T-helper 1 cell treated with Interleukin-12 subunit alpha and Interleukin-12 subunit beta and Interleukin-4 antibody, amounts not matched to agents 30 μg/mL and 1 μg/mL, for 36 hours (primary cell): ENCODE measurements around the gene URB1.
"Not testable (repeated sequence)": the region's sequence is repeated elsewhere in the genome, so short reads cannot be mapped to it uniquely, and the experiment has no call there.

Source experiments
- H3K27ac Mint-ChIP-seq: one replicate; pipeline ENCODE4 v1.8.0; 2021; ENCODE audit warnings: mild to moderate bottlenecking, mixed read lengths
- H3K27me3 Mint-ChIP-seq: one replicate; pipeline ENCODE4 v1.8.0; 2021; ENCODE audit warnings: low read depth, mixed read lengths
- H3K36me3 Mint-ChIP-seq: one replicate; pipeline ENCODE4 v1.8.0; 2021; ENCODE audit warnings: low read depth, mixed read lengths
- H3K4me1 Mint-ChIP-seq: one replicate; pipeline ENCODE4 v1.8.0; 2021; ENCODE audit warnings: low read depth, mixed read lengths
- H3K4me3 Mint-ChIP-seq: one replicate; pipeline ENCODE4 v1.8.0; 2021; ENCODE audit warnings: mild to moderate bottlenecking, moderate library complexity, mixed read lengths
- H3K9me3 Mint-ChIP-seq: one replicate; pipeline ENCODE4 v1.8.0; 2021; ENCODE audit warnings: mixed read lengths

Gene URB1

DNA sequence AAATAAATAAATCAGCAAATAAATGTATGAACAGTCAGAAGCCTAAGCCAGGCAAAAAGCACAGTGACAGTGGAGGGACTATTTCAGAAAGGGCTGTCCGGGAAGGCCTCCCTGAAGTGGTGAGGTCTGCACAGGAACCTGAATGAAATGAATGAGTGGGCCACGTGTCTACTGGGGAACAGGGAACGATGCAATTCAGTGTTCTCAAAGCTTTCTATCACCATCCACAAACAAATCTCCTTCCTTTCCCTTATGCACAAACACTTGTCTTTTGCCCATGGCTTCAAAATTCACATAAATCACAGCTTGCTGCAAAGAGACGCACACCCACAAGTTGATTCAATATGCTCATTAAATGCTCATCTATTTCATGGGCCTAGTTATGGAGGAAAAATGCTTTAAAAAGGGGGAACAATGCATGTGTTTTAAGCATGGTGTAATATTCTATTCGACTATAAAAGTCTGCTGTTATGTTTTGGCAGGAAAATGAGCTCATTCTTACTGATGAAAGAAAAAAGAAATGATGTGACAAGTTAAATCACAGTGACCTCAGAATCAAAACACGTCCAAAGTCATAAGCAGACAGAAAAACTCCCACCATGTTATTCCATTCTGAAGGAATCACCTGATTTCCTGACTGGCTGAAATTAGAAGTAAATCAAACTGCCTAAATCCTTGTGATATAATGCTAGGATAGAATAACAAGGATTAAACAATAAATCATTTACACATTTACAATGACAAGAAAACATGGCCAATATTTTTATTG lies 21.6 kb downstream of the URB1 start:
- no peaks in the 10 kb centered on the region for H3K27me3 Mint-ChIP-seq
- no peak overlapping the region for H3K4me3 Mint-ChIP-seq
- H3K36me3 Mint-ChIP-seq: peaks cover 32% of the 10 kb centered on the region
- H3K4me1 Mint-ChIP-seq: peaks cover 8% of the 10 kb centered on the region
- no peaks in the 10 kb centered on the region for H3K9me3 Mint-ChIP-seq
- H3K27ac Mint-ChIP-seq: no peak overlapping the region

DNA sequence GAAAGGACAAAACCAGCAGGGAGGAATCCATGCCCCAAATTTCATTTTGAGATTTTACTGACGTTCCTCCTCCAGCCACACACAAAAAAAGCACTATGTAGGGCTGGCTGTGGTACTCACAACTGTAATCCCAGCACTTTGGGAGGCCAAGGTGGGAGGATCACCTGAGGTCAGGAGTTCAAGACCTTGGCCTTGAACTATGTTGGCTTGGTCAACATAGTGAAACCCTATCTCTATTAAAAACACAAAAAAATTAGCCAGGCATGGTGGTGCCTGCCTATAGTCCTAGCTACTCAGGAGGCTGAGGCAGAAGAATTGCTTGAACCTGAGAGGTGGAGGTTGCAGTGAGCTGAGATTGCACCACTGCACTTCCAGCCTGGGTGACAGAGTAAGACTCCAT lies 23.9 kb downstream of the URB1 start:
- H3K4me1 Mint-ChIP-seq: peaks cover 11% of the 10 kb centered on the region
- H3K27me3 Mint-ChIP-seq, H3K27ac Mint-ChIP-seq, H3K4me3 Mint-ChIP-seq, H3K9me3 Mint-ChIP-seq: not testable (repeated sequence)
- peaks cover 35% of the 10 kb centered on the region for H3K36me3 Mint-ChIP-seq

DNA sequence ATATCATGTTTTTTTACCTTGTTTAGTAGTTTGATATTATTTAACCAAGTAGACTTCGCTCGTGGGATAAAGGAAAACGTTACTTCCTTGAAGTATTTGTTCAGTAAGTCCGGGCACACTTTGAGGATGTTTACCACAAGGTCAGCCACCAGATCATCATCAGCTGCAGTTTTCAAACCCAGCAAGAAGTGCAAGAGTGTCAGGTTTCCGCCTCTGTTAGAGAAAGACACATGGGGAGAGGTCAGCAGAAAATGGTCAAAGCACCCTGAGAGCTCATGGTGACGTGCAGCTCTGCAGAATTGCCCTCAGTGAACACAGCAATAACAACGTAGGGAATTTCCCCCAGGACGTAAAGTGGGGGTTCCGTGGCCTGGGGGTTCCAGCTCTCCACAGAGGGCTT lies 24.4 kb downstream of the URB1 start:
- Mint-ChIP-seq H3K36me3 (peaks cover 36% of the 10 kb centered on the region), H3K27ac (no peak overlapping the region), H3K27me3 (no peaks in the 10 kb centered on the region), H3K4me1 (peaks cover 11% of the 10 kb centered on the region), H3K9me3 (no peaks in the 10 kb centered on the region), H3K4me3 (no peak overlapping the region)

DNA sequence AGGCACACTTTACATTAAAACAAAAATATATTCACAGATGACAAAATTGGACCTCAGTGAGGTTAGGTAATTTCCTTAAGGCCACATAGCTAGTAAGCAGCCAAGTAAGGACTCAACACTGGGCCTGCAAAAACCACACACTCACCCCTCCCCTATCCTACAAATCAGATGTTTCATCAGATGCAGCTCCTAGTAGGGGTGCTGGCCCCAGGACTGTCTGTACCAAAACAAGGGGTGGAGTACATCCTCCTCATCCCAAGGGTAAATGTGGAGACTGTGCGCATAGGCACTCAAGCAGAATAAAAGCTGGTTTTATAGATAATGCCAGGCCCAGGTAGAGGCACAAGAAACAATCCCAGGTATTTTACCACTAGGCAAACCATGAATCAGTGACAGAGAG lies 25.7 kb downstream of the URB1 start:
- H3K4me1 Mint-ChIP-seq: peaks cover 9% of the 10 kb centered on the region
- no peak overlapping the region for H3K27ac Mint-ChIP-seq
- H3K36me3 Mint-ChIP-seq: peaks cover 35% of the 10 kb centered on the region
- H3K9me3 Mint-ChIP-seq: no peaks in the 10 kb centered on the region
- no peaks in the 10 kb centered on the region for H3K27me3 Mint-ChIP-seq
- no peak overlapping the region for H3K4me3 Mint-ChIP-seq

DNA sequence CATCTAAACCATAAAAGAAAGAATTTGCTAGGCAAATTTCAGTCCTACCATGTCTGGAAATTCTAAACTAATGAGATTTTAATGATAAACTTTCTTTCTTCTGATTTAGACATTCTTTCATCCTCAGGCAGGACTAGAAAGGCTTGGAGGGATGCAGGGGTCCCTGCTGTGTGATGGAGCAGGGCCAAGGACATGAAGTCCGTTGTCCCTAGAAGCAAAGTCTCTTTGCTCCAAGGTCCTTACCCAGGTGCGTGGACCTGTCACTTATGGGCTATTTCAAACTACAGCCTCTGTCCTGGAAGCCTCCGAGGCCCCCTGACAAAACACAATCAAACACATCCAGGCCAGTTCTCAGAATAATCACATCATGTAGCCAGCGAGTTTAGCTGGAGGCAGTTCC lies 26.6 kb downstream of the URB1 start:
- no peak overlapping the region for H3K27ac Mint-ChIP-seq
- no peaks in the 10 kb centered on the region for H3K9me3 Mint-ChIP-seq
- peaks cover 7% of the 10 kb centered on the region for H3K4me1 Mint-ChIP-seq
- peaks cover 32% of the 10 kb centered on the region for H3K36me3 Mint-ChIP-seq
- no peak overlapping the region for H3K4me3 Mint-ChIP-seq
- H3K27me3 Mint-ChIP-seq: no peaks in the 10 kb centered on the region

DNA sequence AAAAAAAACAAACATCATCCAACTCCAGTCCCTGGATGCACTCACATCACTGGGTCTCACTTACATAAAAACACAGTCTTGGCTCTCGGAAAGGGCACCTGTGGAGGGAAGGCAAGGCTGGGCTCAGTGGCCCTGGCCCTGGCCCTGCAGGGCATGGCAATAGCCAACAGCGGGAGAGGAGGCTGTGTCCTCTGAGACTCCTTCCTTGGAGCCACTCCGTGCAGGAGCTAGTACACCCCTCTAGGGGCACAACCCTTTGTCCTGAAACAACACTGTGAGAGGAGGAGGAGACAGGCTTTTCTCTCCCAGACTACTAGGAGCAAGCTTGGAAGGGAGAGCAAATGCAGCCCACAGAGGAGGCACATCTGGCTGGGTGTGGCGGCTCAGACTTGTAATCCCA lies 28.0 kb downstream of the URB1 start:
- H3K27ac Mint-ChIP-seq: peak overlapping the region; percentile 64
- peaks cover 38% of the 10 kb centered on the region for H3K36me3 Mint-ChIP-seq
- H3K27me3 Mint-ChIP-seq: no peaks in the 10 kb centered on the region
- peaks cover 7% of the 10 kb centered on the region for H3K4me1 Mint-ChIP-seq
- no peak overlapping the region for H3K4me3 Mint-ChIP-seq
- H3K9me3 Mint-ChIP-seq: no peaks in the 10 kb centered on the region

DNA sequence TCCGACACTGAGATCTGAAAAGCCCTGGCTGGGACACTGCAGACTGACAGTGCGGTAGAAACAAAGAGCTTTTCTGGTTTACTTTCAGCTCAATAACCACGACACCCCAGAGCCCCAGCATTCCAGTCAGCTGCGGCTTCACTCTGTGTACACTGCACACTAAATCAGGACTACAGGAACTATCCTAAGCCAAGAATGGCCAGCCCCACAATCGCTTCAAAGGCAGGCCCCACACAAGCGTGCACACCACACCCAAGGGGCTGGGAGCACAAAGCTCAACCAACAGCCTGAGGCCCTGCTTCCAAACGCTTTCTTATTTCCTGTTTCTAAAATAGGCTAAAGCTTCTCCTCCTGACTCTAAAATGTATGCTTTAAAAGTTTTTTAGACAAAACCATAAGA lies 28.4 kb downstream of the URB1 start:
- peaks cover 7% of the 10 kb centered on the region for H3K4me1 Mint-ChIP-seq
- H3K36me3 Mint-ChIP-seq: peaks cover 41% of the 10 kb centered on the region
- H3K27ac Mint-ChIP-seq: peak overlapping the region; percentile 64
- no peaks in the 10 kb centered on the region for H3K9me3 Mint-ChIP-seq
- H3K27me3 Mint-ChIP-seq: no peaks in the 10 kb centered on the region
- H3K4me3 Mint-ChIP-seq: no peak overlapping the region

DNA sequence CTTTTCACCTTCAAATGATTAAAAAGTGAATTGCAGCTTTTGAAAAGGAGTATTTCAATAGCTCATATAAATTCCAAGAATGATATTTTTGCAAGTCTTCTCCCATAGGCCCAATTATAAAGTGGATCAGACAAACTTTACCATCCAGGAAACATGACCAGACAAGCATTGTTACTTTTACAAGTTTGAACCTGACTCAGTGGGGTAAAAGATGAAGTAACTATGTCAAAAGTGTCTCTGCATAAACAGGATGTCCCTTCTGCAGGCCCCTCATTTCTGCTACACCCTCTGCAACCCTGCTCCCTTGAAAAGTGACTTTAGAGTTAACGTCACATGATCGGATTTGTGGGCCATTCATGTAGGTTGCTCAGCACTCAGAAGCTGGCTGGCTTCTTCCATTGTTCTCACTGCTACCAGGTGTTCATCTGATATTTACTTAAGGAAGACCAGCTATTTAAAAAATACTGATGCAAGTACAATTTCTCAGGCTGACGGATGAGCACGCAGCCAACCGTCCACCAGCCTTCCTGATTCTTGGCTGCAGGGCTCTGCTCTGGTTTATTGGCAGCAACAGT lies 32.3 kb downstream of the URB1 start:
- H3K36me3 Mint-ChIP-seq: peaks cover 29% of the 10 kb centered on the region
- no peaks in the 10 kb centered on the region for H3K27me3 Mint-ChIP-seq
- no peaks in the 10 kb centered on the region for H3K9me3 Mint-ChIP-seq
- H3K27ac Mint-ChIP-seq: no peak overlapping the region
- peaks cover 3% of the 10 kb centered on the region for H3K4me1 Mint-ChIP-seq
- no peak overlapping the region for H3K4me3 Mint-ChIP-seq

DNA sequence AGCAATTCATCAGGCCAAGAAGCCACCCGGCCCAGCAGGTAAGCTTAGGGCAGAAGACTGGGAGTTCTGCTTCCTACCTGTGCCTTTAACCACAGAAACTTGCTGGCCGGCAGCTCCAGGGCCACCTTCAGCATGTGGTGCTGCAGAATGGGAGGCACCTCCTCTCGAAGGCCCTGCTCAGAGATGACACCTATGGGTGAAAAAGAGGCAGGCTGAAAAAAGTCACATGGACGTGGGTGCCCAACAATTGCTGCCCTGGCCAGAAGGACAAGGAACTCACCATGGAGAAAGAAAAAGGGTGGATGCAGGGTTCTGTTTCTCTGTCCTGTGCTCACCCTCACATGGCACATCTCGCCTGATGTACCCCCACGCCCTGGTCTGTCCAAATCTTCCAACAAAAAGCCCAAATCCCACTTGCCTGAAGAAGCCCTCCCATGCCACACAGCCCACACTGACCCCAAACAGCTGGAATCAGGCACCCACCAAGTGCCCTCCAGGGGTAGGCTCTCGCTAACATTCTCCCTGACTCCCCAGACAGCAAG lies 33.0 kb downstream of the URB1 start:
- Mint-ChIP-seq H3K4me1 (peaks cover 3% of the 10 kb centered on the region), H3K27ac (no peak overlapping the region), H3K36me3 (peaks cover 29% of the 10 kb centered on the region), H3K27me3 (no peaks in the 10 kb centered on the region), H3K9me3 (no peaks in the 10 kb centered on the region), H3K4me3 (no peak overlapping the region)

DNA sequence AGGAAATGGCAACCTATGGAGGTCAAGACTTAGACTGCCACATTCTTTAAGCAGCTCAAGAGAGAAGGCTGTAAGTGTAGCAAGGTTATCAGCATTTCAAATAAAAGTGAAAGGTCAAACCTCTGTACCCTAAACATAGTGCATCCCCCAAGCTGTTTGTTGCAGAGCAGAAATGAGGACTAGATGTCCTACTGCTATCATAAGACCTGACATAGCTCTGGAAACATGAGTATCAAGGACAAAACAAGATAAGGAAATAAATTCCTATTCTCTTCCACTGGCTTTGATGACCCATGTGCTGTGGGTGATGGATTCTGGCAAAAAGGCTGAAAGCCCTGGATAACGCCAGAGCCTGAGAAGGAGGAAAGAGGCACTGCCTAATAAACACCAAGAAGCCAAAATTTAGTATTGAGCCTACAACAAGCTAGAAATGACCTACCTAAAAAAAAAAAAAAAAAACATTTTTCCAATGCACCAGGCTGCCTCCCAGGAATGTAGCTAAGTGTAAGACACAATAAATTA lies 35.9 kb downstream of the URB1 start:
- Mint-ChIP-seq H3K4me1 (no peaks in the 10 kb centered on the region), H3K27ac (no peak overlapping the region), H3K9me3 (no peaks in the 10 kb centered on the region), H3K36me3 (peaks cover 43% of the 10 kb centered on the region), H3K27me3 (no peaks in the 10 kb centered on the region), H3K4me3 (no peak overlapping the region)

DNA sequence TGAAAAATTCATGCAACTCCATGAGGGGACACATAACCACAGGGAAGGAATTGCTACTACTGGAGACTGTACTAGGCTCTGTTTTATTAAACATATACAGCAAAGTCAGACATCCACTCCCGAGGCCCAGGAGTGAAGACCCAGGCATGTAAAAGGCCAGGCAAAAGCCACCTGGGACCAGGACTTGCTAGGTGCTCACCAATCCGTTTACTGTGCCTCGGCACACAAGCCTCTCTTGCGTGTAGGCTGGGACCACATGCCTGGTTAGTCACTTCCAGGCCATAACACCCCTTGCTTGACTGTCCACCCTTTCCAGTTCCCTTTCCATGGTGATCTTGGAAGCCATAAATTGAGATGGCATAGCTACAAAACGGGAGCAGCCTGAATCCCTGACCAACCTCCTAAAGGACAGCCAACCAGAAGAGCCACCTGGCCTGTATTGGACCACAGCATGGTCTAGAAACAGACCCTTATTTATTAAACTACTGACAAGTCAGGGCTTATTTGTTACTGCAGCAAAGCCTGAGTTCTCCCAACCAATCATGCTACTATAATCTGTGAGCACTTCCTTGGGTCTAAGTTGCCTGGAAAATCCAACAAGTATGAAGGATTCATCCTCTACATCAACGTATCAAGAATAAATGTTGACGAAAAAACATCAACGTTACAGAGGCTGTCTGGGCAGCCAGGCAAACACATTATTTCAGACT lies 39.7 kb downstream of the URB1 start:
- peaks cover 42% of the 10 kb centered on the region for H3K36me3 Mint-ChIP-seq

DNA sequence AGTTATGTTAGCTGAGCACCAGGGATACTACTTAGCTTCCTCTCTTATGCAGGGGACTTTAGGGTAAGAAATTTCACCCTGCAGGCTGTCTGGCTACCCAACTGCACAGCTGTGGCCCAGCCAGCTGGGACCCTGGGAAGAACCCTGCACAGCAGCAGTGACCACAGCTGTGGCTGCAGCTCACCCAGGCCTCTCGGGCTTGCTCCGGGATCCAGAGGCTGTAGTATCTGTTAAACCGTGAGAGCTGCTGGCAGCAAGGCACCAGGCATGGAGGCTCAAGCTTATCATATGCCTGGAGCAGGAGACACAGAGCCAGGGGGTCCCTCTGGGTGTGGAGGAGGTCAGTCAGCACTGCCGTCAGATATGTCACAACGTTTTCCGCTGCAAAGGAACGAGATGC lies 40.3 kb downstream of the URB1 start:
- H3K4me1 Mint-ChIP-seq: peaks cover 4% of the 10 kb centered on the region
- no peaks in the 10 kb centered on the region for H3K27me3 Mint-ChIP-seq
- no peaks in the 10 kb centered on the region for H3K9me3 Mint-ChIP-seq
- no peak overlapping the region for H3K4me3 Mint-ChIP-seq
- H3K36me3 Mint-ChIP-seq: peaks cover 46% of the 10 kb centered on the region
- H3K27ac Mint-ChIP-seq: no peak overlapping the region

More for the DNA sequence above, 39.7 kb downstream of the URB1 start:
- H3K27ac Mint-ChIP-seq: no peak overlapping the region
- H3K9me3 Mint-ChIP-seq: no peaks in the 10 kb centered on the region
- H3K27me3 Mint-ChIP-seq: no peaks in the 10 kb centered on the region
- no peak overlapping the region for H3K4me3 Mint-ChIP-seq
- peaks cover 4% of the 10 kb centered on the region for H3K4me1 Mint-ChIP-seq

DNA sequence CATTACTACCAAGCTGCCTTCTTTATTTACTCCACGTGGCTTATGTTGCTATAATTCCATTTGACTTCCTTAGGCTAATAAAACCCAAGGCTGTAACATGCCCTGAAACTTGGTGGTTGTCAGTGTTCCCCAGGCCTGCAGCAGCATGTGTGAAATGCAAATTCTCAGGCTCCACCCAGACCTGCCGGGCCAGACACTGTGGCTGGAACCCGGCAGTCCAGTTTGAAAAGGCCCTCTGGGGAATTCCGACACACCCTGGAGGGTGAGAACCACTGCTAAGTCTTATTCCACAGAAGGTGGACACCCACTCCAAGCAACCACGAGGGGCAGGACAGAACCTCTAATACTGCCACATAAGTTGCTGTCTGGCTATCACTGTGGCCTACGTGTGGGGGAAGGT lies 41.4 kb downstream of the URB1 start:
- peaks cover 46% of the 10 kb centered on the region for H3K36me3 Mint-ChIP-seq
- no peaks in the 10 kb centered on the region for H3K9me3 Mint-ChIP-seq
- no peak overlapping the region for H3K27ac Mint-ChIP-seq
- H3K4me1 Mint-ChIP-seq: peaks cover 4% of the 10 kb centered on the region
- H3K27me3 Mint-ChIP-seq: no peaks in the 10 kb centered on the region
- no peak overlapping the region for H3K4me3 Mint-ChIP-seq

DNA sequence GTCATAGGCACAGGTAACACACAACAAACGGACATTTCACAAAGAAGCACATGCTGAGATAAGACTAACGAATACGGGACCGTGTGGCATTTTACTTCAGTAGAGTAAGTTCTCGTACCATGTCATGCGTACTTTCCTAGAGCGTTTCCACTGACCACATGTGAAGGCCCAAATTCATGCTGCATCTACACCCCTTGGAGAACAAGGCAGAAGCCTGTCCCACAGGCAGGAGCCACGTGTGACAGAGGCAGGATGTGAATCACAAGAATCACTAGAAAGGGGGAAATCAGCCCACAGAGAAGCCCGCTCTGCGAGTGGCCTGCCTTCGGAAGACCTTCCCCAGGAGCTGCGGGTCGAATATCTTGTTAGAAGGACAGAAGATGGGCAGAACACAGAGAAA lies 41.8 kb downstream of the URB1 start:
- Mint-ChIP-seq H3K27me3 (no peaks in the 10 kb centered on the region), H3K4me1 (peaks cover 4% of the 10 kb centered on the region), H3K9me3 (no peaks in the 10 kb centered on the region), H3K4me3 (no peak overlapping the region), H3K27ac (no peak overlapping the region), H3K36me3 (peaks cover 50% of the 10 kb centered on the region)
